ENCODE data around the gene RAB3C. TPM values are rescaled to one million over a fixed set of nuclear protein-coding genes. Genes with fewer than 3 reads are reported as not detected.
"Not testable (repeated sequence)": the region's sequence is repeated elsewhere in the genome, so short reads cannot be mapped to it uniquely, and the experiment has no call there.

Gene RAB3C, protein sequence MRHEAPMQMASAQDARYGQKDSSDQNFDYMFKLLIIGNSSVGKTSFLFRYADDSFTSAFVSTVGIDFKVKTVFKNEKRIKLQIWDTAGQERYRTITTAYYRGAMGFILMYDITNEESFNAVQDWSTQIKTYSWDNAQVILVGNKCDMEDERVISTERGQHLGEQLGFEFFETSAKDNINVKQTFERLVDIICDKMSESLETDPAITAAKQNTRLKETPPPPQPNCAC
- 4.6 TPM for total RNA-seq (ENCODE audit: insufficient read depth, low replicate concordance)

DNA sequence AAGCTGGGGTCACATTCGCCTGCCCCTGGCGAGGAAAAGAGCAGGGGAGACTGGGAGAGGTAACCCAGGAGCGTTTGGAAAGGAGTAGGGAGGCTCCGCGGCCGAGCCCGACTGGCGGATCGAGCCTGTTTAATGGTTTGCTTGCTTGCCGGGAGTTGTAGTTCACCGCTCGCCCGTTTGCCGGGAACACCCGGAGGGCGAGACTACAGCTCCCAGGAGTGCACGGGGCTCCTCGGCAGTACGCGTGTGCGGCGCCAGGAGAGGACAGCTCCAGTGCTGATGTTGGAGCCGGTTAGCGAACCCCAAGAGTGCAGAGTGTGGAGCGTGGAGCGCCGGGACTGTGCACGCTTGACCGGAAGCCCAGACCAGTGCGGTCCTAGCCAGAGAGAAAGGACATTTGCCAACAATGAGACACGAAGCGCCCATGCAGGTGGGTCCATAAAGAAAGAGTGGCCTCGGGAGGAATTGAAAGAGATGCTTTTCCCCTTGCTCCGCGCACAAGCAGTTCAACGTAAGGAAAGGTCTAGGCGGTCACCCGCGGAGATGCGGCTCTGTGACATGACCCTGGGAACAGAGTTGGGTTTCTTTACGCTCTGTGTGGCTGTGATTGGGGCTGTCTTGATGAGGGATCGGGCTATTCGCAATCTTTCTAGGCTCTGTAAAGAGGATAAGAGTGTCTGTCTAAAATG lies at the start of gene RAB3C:
Gene RAB3C, plus strand, starts transcription at position 273 of the 689 bp plus-strand sequence. Its CDS starts 134 bp downstream, at position 407.
- peak; percentile 98 for DNase-seq (ENCODE audit: low spot score)

DNA sequence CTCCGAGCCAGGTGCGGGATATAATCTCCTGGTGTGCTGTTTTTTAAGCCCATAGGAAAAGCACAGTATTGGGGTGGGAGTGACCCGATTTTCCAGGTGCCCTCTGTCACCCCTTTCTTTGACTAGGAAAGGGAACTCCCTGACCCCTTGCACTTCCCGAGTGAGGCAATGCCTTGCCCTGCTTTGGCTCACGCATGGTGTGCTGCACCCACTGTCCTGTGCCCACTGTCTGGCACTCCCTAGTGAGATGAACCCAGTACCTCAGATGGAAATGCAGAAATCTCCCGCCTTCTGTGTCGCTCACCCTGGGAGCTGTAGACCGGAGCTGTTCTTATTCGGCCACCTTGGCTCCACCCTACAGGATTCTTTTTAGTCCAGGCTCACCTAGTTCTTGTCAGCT lies 40.9 kb upstream of the RAB3C start:
- not testable (repeated sequence) for DNase-seq (ENCODE audit: low spot score)

DNA sequence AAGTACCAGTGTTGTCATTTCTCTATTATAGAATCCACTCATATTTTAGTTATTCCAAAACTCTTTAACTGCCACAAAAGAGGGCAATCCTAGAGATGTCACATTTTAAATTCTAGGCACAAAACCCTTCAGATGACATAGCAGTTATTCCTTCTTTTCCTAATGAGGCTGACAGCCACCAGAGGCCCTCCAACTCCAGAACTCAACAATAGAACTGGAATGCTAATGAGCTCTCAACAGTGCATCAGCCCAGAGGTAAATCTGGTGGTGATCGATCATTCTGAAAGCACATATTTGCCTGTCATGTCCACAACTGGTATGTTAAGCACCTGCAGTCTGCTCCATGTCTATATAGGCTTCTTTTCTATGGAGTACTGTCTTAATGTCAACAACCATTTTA lies 40.2 kb upstream of the RAB3C start:
- no peak for DNase-seq (ENCODE audit: low spot score)

DNA sequence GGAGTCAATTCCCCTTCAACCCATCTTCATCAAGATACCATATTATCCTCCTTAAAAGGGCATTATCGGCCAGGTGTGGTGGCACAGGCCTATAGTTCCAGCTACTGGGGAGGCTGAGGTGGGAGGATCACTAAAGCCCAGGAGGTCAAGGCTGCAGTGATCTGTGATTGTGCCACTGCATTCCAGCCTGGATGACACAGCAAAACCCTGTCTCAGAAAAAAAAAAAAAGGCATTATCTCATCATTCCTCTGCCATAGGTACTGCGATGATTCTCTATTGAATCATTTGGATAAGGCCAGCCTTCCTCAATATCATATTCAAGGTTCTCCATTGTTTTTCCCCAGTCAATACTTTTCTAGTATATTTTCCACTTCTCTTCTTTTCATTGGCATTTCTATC lies 39.2 kb upstream of the RAB3C start:
- no peak for DNase-seq (ENCODE audit: low spot score)

DNA sequence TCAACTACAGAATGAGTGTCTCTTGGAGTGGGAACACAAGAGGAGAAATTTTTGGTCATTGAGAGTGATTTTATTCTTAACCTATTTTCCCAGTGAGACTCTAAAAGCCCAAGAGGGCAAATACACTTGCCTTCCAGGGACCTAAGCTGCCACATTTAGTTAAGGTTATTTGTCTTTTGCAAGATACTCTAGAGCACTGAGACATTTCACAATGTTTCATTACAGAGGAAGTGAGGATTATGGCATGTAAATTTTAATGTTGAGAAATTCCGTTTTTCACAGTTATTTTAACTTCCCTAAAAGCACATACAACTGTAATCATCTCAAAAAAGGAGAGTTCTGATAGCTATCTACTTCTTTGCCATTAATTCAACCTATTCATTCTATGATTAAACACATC lies 38.7 kb upstream of the RAB3C start:
- DNase-seq (ENCODE audit: low spot score) = no peak

DNA sequence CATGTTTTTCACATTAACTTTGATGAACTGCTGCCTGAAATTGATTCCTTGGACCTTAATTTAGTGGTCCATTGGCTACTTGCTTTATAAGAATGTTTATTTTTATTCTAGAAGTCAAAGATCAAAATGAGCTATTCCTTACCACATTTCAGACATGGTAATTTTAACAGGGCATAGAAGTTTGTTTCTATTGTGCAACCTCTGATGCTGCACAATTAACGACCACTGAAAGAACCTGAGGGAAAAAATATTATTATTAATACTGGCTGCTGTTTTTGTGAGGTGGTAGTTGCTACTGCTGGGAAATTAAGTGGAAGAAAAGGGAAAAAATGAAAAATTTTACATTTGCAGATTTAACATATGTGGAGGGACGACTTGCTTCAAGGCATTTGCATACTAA lies 37.9 kb upstream of the RAB3C start:
- DNase-seq (ENCODE audit: low spot score) = no peak

DNA sequence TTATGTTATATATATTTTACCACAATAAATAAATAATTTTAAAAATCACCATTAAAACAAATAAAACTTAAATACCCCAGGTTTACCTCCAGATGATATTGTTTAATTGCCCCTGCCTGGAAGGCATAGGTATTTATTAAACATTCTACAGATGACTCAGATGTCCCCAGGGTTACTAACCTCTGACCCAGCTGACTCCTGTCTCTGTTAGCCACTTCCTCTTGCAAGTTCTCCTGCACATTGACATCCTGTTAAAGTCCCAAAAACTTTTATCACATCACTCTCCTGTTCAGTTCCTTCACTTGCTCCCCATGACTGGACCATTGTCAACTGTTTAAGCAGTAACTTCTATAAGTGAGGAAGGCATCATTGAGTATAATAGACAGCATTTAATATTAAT lies 37.0 kb upstream of the RAB3C start:
- DNase-seq (ENCODE audit: low spot score) = no peak

DNA sequence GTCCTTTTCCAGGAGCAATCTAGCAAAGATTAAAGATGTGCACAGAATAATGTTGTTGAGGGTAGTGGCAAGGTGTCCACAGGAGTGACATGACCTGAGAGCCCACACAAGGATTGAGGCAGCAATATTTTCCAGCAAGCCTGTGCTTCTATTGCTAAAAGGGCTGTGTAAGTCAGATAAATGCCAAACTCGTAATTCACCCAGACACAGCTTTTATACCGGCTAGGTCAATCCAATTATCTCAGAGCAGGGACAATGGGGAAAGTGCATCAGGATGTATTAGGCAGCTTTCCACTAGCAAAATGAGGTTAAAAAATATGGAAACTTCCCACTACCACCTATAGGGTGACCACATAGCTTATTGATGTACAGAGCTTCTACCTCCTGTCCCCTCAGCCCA lies 34.8 kb upstream of the RAB3C start:
- DNase-seq (ENCODE audit: low spot score) = no peak

DNA sequence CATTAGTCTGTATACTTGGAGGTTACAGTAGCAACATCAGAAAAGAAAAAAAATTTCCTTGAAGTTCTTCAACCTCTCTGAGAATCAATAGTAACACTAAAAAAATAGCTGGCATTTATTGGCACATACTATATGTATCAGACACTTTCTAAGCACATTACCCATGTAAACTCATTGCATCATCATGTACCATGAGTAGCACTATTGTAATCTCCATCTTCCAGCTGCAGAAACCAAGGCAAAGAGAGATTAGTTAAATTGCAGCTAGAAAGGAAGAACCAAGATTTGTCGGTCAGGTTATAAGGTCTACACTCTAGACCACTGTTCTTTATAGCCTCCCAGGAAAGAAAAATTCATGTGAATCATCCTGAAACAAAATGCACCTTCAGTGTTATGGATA lies 31.4 kb upstream of the RAB3C start:
- DNase-seq (ENCODE audit: low spot score) = no peak

DNA sequence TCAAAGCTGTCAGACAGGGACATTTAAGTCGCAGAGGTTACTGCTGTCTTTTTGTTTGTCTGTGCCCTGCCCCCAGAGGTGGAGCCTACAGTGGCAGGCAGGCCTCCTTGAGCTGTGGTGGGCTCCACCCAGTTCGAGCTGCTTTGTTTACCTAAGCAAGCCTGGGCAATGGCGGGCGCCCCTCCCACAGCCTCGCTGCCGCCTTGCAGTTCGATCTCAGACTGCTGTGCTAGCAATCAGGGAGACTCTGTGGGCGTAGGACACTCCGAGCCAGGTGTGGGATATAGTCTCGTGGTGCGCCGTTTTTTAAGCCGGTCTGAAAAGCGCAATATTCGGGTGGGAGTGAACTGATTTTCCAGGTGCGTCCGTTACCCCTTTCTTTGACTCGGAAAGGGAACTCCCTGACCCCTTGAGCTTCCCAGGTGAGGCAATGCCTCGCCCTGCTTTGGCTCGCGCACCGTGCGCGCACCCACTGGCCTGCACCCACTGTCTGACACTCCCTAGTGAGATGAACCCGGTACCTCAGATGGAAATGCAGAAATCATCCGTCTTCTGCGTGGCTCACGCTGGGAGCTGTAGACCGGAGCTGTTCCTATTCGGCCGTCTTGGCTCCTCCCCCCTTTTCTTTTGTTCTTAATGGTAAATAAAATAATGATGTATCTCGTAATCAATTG lies 25.1 kb upstream of the RAB3C start:
- not testable (repeated sequence) for DNase-seq (ENCODE audit: low spot score)

DNA sequence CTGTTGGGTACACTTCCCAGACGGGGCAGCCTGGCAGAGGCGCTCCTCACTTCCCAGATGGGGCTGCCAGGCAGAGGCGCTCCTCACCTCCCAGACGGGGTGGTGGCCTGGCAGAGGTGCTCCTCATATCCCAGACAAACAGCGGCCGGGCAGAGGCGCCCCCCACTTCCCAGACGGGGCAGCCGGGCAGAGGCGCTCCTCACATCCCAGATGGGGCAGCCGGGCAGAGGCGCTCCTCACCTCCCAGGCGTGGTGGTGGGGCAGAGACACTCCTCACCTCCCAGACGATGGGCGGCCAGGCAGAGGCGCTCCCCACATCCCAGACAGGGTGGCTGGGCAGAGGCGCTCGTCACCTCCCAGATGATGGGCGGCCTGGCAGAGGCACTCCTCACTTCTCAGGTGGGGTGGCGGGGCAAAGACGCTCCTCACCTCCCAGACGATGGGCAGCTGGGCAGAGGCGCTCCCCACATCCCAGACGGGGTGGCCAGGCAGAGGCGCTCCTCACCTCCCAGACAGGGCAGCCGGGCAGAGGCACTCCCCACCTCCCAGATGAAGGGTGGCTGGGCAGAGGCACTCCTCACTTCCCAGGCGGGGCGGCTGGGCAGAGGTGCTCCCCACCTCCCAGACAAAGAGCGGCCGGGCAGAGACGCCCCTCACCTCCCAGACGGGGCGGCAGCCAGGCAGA lies 19.7 kb upstream of the RAB3C start:
- not testable (repeated sequence) for DNase-seq (ENCODE audit: low spot score)

DNA sequence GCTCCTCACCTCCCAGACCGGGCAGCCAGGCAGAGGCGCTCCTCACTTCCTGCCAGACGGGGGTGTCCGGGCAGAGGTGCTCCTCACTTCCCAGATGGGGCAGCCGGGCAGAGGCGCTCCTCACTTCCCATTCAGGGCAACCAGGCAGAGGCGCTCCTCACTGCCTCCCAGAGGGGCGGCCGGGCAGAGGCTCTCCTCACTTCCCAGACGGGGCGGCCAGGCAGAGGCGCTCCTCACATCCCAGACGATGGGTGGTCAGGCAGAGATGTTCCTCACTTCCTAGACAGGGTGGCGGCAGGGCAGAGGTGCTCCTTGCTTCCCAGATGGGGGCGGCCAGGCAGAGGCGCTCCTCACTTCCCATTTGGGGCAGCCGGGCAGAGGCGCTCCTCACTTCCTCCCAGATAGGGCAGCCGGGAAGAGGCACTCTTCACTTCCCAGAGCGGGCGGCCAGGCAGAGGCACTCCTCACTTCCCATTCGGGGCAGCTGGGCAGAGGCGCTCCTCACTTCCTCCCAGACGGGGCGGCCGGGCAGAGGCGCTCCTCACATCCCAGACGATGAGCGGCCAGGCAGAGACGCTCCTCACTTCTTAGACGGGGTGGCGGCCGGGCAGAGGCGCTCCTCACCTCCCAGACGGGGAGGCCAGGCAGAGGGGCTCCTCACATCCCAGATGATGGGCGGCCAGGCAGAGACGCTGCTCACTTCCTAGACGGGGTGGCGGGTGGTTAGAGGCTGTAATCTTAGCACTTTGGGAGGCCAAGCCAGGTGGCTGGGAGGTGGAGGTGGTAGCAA lies 18.6 kb upstream of the RAB3C start:
- not testable (repeated sequence) for DNase-seq (ENCODE audit: low spot score)

DNA sequence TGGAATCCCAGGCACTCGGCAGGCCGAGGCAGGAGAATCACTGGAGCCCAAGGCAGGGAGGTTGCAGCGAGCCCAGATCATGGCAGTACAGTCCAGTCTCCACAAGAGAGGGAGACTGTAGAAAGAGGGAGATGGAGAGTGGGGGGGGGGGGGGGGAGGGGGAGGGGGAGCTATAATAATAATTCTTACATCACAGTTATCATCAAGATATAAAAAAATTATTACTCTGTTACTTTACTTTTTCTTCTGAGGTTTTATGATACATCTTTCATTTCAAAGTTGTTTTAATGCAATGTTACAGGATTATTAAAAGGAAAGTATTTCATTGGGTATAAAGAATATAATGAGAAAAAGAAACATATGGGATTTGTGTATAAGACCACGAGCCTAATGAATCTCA lies 17.8 kb upstream of the RAB3C start:
- DNase-seq (ENCODE audit: low spot score) = no peak

DNA sequence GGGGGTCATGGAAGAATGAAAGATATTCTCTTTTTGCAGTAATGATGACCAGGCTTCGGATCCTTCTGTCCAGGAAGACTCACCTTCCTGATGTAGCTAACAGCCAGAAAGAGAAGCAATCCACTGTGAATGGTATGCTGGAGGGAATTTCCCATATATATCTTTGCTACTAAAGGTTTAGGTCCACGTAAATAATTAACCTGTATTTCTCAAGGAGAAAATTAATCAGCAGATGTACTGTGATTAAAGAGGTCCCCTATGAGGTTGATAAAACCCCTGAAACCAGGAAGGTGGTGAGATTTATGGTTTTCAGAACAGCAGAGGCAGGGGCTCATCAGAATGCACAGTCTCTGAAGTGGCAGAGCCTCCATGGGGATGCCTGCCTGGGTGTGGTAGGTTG lies 11.4 kb upstream of the RAB3C start:
- DNase-seq (ENCODE audit: low spot score) = no peak

DNA sequence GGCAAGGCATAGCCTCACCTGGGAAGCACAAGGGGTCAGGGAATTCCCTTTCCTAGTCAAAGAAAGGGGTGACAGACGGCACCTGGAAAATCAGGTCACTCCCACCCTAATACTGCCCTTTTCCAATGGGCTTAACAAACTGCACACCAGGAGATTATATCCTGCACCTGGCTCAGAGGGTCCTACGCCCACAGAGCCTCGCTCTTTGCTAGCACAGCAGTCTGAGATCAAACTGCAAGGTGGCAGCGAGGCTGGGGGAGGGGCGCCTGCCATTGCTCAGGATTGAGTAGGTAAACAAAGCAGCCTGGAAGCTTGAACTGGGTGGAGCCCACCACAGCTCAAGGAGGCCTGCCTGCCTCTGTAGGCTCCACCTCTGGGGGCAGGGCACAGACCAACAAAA lies 9.9 kb upstream of the RAB3C start:
- not testable (repeated sequence) for DNase-seq (ENCODE audit: low spot score)

DNA sequence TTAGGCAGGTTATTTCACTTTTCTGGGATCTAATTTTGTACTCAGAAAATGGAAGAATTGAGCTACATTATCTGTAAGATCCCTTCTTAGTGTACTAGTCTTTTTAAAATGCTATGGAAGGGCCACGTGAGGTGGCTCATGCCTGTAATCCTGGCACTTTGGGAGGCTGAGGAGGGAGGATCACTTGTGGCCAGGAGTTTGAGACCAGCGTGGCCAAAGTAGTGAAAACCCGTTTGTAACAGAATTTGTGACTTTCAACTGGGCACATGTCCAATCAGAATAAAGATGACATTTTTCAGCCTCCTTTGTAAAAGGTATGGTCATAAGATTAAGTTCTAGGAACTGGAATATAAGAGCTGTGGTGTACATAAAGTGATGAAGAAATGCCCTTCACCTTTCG lies 3.1 kb upstream of the RAB3C start:
- DNase-seq (ENCODE audit: low spot score) = no peak

DNA sequence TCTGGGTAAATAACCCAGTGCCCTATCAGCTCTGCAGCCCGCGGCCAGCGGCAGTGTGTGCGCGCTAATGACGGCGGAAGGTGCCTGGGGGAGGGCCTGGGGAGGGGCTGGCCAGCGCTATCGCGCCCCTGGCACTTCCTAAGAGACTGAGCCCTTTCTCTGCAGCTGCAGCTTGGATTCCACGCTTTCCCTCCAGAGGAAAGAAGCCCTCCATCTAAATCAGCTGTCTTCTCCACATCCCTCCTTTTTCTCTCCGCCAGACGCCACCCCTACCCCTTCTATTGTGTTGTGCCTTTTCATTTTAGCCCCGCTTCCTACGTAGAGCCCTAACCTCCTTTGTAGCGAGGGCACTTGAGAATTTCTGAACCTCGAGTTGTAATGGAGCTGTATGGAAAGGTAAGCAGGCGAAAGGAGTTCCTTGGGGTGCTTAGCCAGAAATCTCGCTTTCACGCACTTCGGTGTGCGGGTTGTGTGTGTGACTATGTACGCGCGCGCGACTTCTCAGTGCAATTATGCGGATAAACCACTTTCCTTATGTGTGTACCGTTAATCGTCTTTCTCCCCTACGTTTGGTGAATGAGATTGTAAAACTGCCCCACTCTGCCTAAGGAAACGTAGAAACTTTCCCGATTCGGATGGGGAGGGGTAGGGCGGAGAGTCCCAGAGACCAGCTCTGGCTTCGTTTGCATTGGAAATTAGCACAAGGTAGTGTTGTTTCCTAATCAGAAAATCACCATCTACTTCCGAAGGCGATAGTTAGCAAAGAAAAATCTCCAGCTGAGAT lies 664 bp upstream of the RAB3C start:
- no peak for DNase-seq (ENCODE audit: low spot score)

DNA sequence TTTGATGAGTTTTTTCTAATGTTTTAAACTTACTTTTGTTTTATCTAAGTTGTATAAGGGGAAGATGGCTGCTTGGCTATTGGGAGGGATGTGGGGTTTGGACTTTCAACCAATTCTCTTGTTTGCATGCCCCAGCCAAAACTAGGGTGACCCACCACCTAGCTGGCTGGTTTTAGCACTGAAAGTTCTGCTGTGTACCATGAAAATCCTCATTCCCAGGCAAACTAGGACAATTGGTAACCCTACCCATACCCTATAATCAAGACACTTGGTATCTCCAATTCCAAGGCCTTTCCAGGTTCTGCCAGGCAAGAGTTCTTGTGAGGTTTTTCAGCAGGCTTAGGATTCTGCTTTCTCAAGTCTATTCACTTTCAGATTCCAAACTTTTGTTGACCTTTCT lies 13.1 kb downstream of the RAB3C start:
- DNase-seq (ENCODE audit: low spot score) = no peak

DNA sequence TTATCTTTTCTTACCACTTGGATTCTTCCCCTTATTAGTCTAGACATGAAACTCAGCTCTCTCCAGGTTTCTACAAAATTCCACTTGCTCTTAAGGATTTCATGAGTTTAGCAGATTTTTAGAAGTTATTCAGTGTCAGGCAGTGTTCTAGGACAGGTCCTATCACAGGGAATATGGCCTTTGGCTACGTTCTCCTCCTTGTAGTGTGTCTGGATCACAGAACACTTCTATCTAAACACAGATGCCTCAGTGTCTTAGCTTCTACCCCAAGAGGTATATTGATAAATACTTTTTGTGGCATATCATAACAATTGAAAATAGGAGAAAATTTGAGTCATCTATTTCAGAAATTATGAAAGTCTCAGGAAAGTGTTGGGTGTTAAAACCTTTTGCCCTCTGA lies 15.6 kb downstream of the RAB3C start:
- DNase-seq (ENCODE audit: low spot score) = no peak

DNA sequence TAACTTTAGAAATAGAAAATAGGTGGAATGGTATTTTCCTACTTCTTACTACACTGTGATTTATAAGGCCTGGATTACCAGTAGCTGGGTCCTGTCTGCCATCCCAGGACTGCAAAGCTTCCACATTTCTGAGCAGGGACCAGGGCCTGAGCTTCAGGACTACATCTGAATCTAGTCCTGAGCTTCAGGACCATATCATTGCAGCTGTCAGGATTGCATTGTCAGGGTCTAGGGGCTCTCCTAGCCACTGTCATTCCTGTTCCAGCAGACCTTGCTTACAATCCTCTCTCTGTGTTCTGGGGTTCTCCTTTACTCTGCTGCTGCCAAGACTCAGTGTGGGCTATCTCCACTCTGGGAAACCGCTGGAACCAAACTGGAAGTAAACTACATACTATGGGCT lies 16.3 kb downstream of the RAB3C start:
- no peak for DNase-seq (ENCODE audit: low spot score)

DNA sequence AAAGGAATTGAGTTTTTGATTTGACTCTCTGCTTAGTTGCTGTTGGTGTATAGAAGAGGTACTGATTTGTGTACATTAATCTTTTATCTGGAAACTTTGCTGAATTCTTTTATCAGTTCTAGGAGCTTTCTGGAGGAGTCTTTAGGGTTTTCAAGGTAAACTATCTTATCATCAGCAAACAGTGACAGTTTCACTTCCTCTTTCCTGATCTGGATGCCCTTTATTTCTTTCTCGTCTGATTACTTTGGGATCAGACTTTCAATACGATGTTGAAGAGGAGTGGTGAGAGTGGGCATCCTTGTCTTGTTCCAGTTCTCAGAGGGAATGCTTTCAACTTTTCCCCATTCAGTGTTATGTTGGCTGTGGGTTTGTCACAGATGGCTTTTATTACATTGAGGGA lies 17.7 kb downstream of the RAB3C start:
- DNase-seq (ENCODE audit: low spot score) = not testable (repeated sequence)
